ENCODE data around the gene CCDC88C.

GRCh38 chr14:91261986-91262549 is 155.6 kb downstream of the CCDC88C start:
- no peak for TF ChIP-seq CTCF (IDR thresholded peaks at IDR 0.05; ENCODE audit: insufficient read depth, low read depth, low read length)
- no peak for TF ChIP-seq EZH2 (IDR thresholded peaks at IDR 0.05; ENCODE audit: insufficient read depth, low read length)
